Measurements from ENCODE around the gene CCDC18. TPM values are rescaled to one million over a fixed set of nuclear protein-coding genes. Genes with fewer than 3 reads are reported as not detected.
A peak's percentile ranks its signal among the peaks of the same experiment; 100 is the strongest.

Gene CCDC18
- total RNA-seq, 1 experiment from 2014 or later: 21.0 TPM

DNA sequence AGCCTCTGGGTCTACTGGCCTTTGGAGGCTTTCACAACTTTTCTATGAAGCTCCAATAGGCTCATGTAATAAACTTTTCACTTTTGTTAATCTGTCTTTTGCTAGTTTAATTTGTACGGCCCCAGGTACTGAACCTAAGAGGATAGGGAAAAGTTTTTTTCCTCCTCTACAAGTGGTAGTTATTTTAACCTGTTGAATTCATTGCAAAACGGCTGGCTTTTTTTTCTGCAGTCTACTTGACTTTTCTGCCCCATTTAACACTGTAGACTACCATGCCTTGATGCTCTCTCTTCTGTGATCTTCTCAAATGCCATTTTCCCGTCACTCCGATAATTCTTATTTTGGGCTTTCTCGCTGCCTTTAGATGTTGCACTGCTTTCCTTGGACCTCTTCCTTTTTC, 121.6 kb downstream of the CCDC18 start:
- no peak for DNase-seq (ENCODE audit: low read depth)

DNA sequence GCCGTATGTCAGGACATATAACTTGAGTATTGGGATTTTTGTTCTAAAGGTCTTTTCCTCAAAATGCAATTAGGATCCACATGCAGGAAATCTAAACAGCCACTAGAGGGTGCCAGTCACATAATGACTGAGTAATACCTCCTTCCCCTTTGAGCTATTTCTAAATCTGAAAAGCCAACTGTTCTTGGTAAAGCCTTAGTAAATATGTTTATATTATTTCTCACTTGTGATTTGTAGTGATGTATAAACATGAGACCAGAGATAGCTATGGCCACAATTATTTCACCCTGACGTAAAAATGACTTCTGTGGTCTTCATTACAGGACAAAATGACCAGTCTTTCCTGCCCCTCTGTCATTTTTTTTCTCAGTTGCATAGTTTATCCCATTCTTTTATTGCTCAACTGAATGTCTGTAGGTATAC, 124.2 kb downstream of the CCDC18 start:
- DNase-seq (ENCODE audit: low read depth): peak; percentile 63

DNA sequence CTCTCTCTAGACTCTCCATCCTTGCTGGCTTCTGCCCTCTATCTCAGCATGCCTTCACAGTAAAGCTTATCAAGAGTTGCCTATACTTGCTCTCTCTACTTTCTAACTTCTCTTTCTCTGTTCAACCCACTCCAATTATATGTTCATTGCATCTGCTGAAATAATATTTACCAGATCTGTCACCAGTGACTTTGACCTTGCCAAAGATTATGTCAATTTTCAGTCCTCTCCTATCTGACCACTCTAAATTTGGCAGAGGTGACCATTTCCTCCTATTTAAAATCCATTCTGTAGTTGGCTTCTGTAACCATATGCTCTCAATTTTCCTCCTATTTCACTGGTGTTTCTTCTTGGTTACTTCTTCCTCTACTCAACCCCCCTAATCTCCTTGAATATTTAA, 126.4 kb downstream of the CCDC18 start:
- DNase-seq (ENCODE audit: low read depth): no peak

- DNase-seq (ENCODE audit: low read depth): no peak
These were observed 132.5 kb downstream of the CCDC18 start for GRCh38 chr1:93313026-93313425.

DNA sequence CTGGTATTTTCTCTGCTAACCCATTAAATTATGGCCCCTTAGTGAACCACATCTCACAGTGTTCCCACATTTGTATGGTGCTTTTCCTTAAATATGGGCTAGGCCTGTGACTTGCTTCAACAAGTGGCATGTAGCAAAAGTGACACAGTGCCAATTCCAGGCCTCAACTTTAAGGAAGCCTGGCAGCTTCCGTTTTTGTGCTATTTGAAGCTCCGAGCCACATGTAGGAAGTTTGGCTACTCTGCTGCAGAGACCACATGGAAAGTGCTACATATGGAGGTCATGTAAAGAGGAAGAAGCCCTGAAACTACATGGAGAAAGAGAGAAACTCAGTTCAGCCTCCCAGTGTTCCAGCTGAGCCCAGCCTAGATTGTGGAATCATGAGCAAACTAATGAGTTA, 136.7 kb downstream of the CCDC18 start:
- no peak for DNase-seq (ENCODE audit: low read depth)

GRCh38 chr1:93317943-93318342, 137.4 kb downstream of the CCDC18 start:
- DNase-seq (ENCODE audit: low read depth): no peak

DNA sequence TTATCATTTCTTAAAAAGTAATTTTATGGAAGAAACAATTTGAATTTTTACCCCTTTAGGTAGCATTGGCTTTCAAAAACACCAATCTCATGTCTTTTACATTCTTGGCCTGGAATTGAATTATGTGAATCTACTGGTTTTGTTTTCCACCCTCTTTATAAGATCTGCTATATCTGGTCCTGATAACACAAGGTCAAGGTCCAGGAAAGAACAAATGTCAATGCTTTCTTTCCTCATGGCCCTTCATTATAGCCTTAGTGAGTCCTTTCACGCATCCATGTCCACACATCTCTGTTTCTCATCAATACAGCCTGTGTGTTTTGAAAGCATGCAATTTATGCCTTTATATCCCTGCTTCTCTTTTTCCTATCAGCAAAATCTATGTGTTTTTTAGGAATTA, 141.2 kb downstream of the CCDC18 start:
- no peak for DNase-seq (ENCODE audit: low read depth)

DNA sequence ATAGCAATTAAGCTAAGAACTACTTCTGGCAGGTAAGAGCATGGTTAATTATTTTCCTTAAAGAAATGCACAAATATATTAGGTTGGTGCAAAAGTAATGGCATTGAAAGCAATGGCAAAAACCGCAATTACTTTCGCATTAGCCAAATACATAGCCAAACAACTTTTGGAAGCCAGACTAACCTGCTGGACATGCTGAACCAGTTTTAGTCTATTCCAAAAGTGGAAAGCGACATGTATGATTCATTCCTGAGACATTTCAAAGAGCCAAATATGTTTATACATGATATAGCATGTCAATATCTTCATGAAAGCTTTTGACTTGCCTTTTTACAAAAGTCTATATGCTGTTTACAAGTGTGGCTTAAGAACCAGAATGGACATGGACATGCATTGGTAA, 141.8 kb downstream of the CCDC18 start:
- DNase-seq (ENCODE audit: low read depth): no peak

GRCh38 chr1:93323185-93323820, 142.8 kb downstream of the CCDC18 start:
- DNase-seq (ENCODE audit: low read depth): no peak

GRCh38 chr1:93324486-93325464, 144.3 kb downstream of the CCDC18 start:
- DNase-seq (ENCODE audit: low read depth): peak; percentile 46

Other genes starting within 250 kb of the CCDC18 start
- gene DIPK1A, start 219.3 kb upstream of the CCDC18 start, total RNA-seq (2014; rRNA removed; shearing (Covaris generic)): 18.3 and 21.3 TPM in 2 replicates
- 19.5 and 24.5 TPM in 2 replicates for gene MTF2, start 101.4 kb upstream of the CCDC18 start, total RNA-seq (2014; rRNA removed; shearing (Covaris generic))
- gene TMED5, start 311 bp upstream of the CCDC18 start, total RNA-seq (2014; rRNA removed; shearing (Covaris generic)): 83.3 and 100 TPM in 2 replicates
- 63.0 and 69.7 TPM in 2 replicates for gene DR1, start 165.2 kb downstream of the CCDC18 start, total RNA-seq (2014; rRNA removed; shearing (Covaris generic))

All from RPMI7951 (cell line).